HepG2 (cell line): ENCODE data around the gene GPD1. TPM values are rescaled to one million over a fixed set of nuclear protein-coding genes. Genes with fewer than 3 reads are reported as not detected.
A peak's percentile ranks its signal among the peaks of the same experiment; 100 is the strongest.

Experiments
- BCL6 ChIP-seq: IDR thresholded peaks from 2 replicates; pipeline ENCODE4 v1.6.1; 2016; ENCODE audit warnings: missing genetic modification reagents, missing compliant biosample characterization
- FOXO1 ChIP-seq: sonication (generic); formaldehyde crosslinking; IDR thresholded peaks from 2 replicates; pipeline ENCODE4 v1.4.0; 2020; ENCODE audit warnings: missing genetic modification reagents
- HIVEP1 ChIP-seq: sonication (generic); formaldehyde crosslinking; IDR thresholded peaks from 2 replicates; pipeline ENCODE4 v1.4.0; 2020; ENCODE audit warnings: mild to moderate bottlenecking, missing genetic modification reagents
- HNRNPL ChIP-seq: fragments of 200-400 bp; formaldehyde crosslinking; IDR thresholded peaks from 2 replicates; pipeline ENCODE4 v1.6.1; 2017; ENCODE audit warnings: mild to moderate bottlenecking, low read depth, low read length
- SKI ChIP-seq: fragments of 450-650 bp; IDR thresholded peaks from one replicate; pipeline ENCODE4 v1.6.1; 2018; ENCODE audit warnings: mild to moderate bottlenecking; ENCODE audit not compliant: partially characterized antibody
- ZMYM3 ChIP-seq: sonication (generic); formaldehyde crosslinking; IDR thresholded peaks from 2 replicates; pipeline ENCODE4 v1.5.1; 2020; ENCODE audit warnings: mild to moderate bottlenecking, missing genetic modification reagents
- ZNF331 ChIP-seq: sonication (generic); formaldehyde crosslinking; IDR thresholded peaks from 2 replicates; pipeline ENCODE4 v1.4.0; 2020; ENCODE audit warnings: missing genetic modification reagents
- ZNF609 ChIP-seq: sonication (generic); formaldehyde crosslinking; IDR thresholded peaks from 2 replicates; pipeline ENCODE4 v1.4.0; 2020; ENCODE audit warnings: mild to moderate bottlenecking, missing genetic modification reagents, borderline replicate concordance
- ZNF704 ChIP-seq: sonication (generic); formaldehyde crosslinking; IDR thresholded peaks from 2 replicates; pipeline ENCODE4 v1.8.1; 2023; ENCODE audit warnings: mild to moderate bottlenecking, inconsistent platforms, moderate library complexity, missing genetic modification reagents, borderline replicate concordance
- polyA plus RNA-seq, 8 experiments: library from polyadenylated mRNA; depleted of rRNA in 3 of 8; stranded (reverse) in 7 of 8; unstranded in 1 of 8; fragments of >200 nt; fragmentation: Illumina TruSeq in 4 of 8; extraction: Trizol in 4 of 8; gene quantifications; 2 replicates each; pipeline versions ENCODE4 v1.2.1 to v1.2.3, GENCODE V29; 2011 to 2016; ENCODE audit warnings: low read depth in 4 of 8, missing spikeins in 1 of 8, mixed read lengths in 1 of 8; ENCODE audit not compliant: insufficient read depth in 1 of 8
- total RNA-seq, 5 experiments: library from RNA; depleted of rRNA; stranded (reverse); fragments of >200 nt; fragmentation: Illumina TruSeq; extraction: Trizol; gene quantifications; 2 replicates each; pipeline ENCODE4 v1.2.3, GENCODE V29; 2016; ENCODE audit warnings: low read depth in 1 of 5
- TF ChIP-seq, protein P1 (sequence below): sonication (generic); formaldehyde crosslinking; IDR thresholded peaks from 2 replicates; pipeline ENCODE4 v1.9.0; 2022; ENCODE audit warnings: low read depth, missing genetic modification reagents
- TF ChIP-seq, protein P2 (sequence below): IDR thresholded peaks from 2 replicates; pipeline ENCODE4 v1.4.0; 2020; ENCODE audit warnings: mild to moderate bottlenecking, missing genetic modification reagents

Gene GPD1
- total and polyA plus RNA-seq, 2 of the 13 experiments (the other 11 are each of a cell fraction or from before 2014, with no cell fraction given): 3.7 to 30.6 TPM

GRCh38 chr12:50102646-50103309 is 1.0 kb upstream of the GPD1 start (continued):
- TF ChIP-seq, protein P1, sequence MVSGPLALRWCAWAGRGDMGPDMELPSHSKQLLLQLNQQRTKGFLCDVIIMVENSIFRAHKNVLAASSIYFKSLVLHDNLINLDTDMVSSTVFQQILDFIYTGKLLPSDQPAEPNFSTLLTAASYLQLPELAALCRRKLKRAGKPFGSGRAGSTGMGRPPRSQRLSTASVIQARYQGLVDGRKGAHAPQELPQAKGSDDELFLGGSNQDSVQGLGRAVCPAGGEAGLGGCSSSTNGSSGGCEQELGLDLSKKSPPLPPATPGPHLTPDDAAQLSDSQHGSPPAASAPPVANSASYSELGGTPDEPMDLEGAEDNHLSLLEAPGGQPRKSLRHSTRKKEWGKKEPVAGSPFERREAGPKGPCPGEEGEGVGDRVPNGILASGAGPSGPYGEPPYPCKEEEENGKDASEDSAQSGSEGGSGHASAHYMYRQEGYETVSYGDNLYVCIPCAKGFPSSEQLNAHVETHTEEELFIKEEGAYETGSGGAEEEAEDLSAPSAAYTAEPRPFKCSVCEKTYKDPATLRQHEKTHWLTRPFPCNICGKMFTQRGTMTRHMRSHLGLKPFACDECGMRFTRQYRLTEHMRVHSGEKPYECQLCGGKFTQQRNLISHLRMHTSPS (CRISPR knock-in tag): peak; percentile 73; the same call in 1 of the 2 replicates
- TF ChIP-seq SKI: peak; percentile 75
- TF ChIP-seq, protein P2, sequence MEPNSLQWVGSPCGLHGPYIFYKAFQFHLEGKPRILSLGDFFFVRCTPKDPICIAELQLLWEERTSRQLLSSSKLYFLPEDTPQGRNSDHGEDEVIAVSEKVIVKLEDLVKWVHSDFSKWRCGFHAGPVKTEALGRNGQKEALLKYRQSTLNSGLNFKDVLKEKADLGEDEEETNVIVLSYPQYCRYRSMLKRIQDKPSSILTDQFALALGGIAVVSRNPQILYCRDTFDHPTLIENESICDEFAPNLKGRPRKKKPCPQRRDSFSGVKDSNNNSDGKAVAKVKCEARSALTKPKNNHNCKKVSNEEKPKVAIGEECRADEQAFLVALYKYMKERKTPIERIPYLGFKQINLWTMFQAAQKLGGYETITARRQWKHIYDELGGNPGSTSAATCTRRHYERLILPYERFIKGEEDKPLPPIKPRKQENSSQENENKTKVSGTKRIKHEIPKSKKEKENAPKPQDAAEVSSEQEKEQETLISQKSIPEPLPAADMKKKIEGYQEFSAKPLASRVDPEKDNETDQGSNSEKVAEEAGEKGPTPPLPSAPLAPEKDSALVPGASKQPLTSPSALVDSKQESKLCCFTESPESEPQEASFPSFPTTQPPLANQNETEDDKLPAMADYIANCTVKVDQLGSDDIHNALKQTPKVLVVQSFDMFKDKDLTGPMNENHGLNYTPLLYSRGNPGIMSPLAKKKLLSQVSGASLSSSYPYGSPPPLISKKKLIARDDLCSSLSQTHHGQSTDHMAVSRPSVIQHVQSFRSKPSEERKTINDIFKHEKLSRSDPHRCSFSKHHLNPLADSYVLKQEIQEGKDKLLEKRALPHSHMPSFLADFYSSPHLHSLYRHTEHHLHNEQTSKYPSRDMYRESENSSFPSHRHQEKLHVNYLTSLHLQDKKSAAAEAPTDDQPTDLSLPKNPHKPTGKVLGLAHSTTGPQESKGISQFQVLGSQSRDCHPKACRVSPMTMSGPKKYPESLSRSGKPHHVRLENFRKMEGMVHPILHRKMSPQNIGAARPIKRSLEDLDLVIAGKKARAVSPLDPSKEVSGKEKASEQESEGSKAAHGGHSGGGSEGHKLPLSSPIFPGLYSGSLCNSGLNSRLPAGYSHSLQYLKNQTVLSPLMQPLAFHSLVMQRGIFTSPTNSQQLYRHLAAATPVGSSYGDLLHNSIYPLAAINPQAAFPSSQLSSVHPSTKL (CRISPR knock-in tag): peak; percentile 27; the same call in 1 of the 2 replicates
- TF ChIP-seq BCL6: peak; percentile 35; the same call in 1 of the 2 replicates
- 0 out of 2 replicates have a peak, but pooled peaks have one; percentile 32 for TF ChIP-seq ZNF609 (CRISPR knock-in tag)
- TF ChIP-seq FOXO1 (CRISPR knock-in tag): peak; percentile 35; the same call in 1 of the 2 replicates
- TF ChIP-seq ZNF704: no peak
- TF ChIP-seq HNRNPL: 0 out of 2 replicates have a peak, but pooled peaks have one; percentile 39
- TF ChIP-seq ZNF331: peak; percentile 63; the same call in 1 of the 2 replicates
- TF ChIP-seq HIVEP1 (CRISPR knock-in tag): peak; percentile 49; the same call in 1 of the 2 replicates
- 0 out of 2 replicates have a peak, but pooled peaks have one; percentile 21 for TF ChIP-seq ZMYM3 (CRISPR knock-in tag)
